K562 (cell line): Measurements from ENCODE around the gene OCEL1. TPM values are rescaled to one million over a fixed set of nuclear protein-coding genes. Genes with fewer than 3 reads are reported as not detected.

Source experiments
- ATAC-seq: fragments of 200-7000 bp; cut with Tn5 transposase; 3 replicates; pipeline ENCODE4 v1.9.1; 2020; ENCODE audit warnings: moderate library complexity
- BruUV-seq: library from RNA; stranded (reverse); fragments of 400-500 nt; replicated peaks from 2 replicates; lab custom pipeline; 2021; lab: Mats Ljungman, UMichigan
- CTCF ChIA-PET: fragments of 300-600 bp; formaldehyde crosslinking; extraction: SDS; loops from one replicate; lab custom pipeline; 2021; ENCODE audit warnings: low intra/inter-chr PET ratio; lab: Yijun Ruan, JAX
- POLR2A ChIA-PET: fragments of 300-600, 350-650 bp; sonication (Branson Sonifier 250); formaldehyde crosslinking; extraction: SDS; loops from one replicate; lab custom pipeline; 2021; ENCODE audit warnings: antibody characterized with exemption, inconsistent platforms; lab: Yijun Ruan, JAX
- DNase-seq, 4 experiments: peaks; one replicate each; pipeline versions ENCODE4 v3.0.0 to v3.0.0-alpha.2; 2011 to 2018; ENCODE audit warnings: low spot score in 3 of 4, mixed read lengths in 3 of 4; ENCODE audit errors: extremely low read depth in 1 of 4
- FAIRE-seq: peaks from 2 replicates; lab custom pipeline; 2011; peaks lifted over from hg19 to GRCh38; lab: Jason Lieb, UNC
- H2AFZ ChIP-seq: 2 replicates; pipeline ENCODE4 v1.6.0; 2011; ENCODE audit warnings: low read depth, low read length, control low read depth, inconsistent platforms
- H3K27ac ChIP-seq: fragments of 200-600 bp; 3 replicates; pipeline ENCODE4 v1.8.0; 2011; ENCODE audit warnings: low read depth, mild to moderate bottlenecking, control low read depth, inconsistent platforms, low read length, moderate library complexity, mixed read lengths; ENCODE audit errors: extremely low read depth
- H3K27me3 ChIP-seq, 2 experiments: fragments of 300-600 bp in 1 of 2; 2 replicates in 1 of 2; 3 replicates in 1 of 2; pipeline versions ENCODE4 v1.6.0 to v1.8.0; 2011; ENCODE audit warnings: inconsistent platforms in 2 of 2, low read length in 2 of 2, mild to moderate bottlenecking in 1 of 2, mixed read lengths in 1 of 2, moderate library complexity in 1 of 2; ENCODE audit not compliant: control insufficient read depth in 2 of 2, insufficient read depth in 2 of 2
- H3K36me3 ChIP-seq: fragments of 300-600 bp; 3 replicates; pipeline ENCODE4 v1.8.0; 2011; ENCODE audit warnings: mild to moderate bottlenecking, low read length, inconsistent platforms; ENCODE audit not compliant: control insufficient read depth, insufficient read depth
- H3K4me1 ChIP-seq, 2 experiments: fragments of 200-600 bp in 1 of 2; replicated peaks in 1 of 2; 2 replicates in 1 of 2; 3 replicates in 1 of 2; pipeline versions ENCODE4 v1.5.1 to v1.8.0; 2011; ENCODE audit warnings: inconsistent platforms in 2 of 2, low read length in 2 of 2, mild to moderate bottlenecking in 1 of 2, mixed read lengths in 1 of 2, moderate library complexity in 1 of 2; ENCODE audit not compliant: control insufficient read depth in 2 of 2, insufficient read depth in 2 of 2
- H3K4me2 ChIP-seq: 2 replicates; pipeline ENCODE4 v1.6.1; 2011; ENCODE audit warnings: low read length, control low read depth, inconsistent platforms, mixed read lengths; ENCODE audit not compliant: insufficient read depth
- H3K4me3 ChIP-seq: fragments of 200-600 bp; sonication (generic), shearing (Covaris generic); 2 replicates; pipeline ENCODE4 v1.5.1; 2016; ENCODE audit warnings: control low read depth, inconsistent platforms
- H3K79me2 ChIP-seq: fragments of 200-600 bp; 3 replicates; pipeline ENCODE4 v1.8.0; 2011; ENCODE audit warnings: low read length, inconsistent platforms; ENCODE audit not compliant: control insufficient read depth, insufficient read depth
- H3K9ac ChIP-seq, 2 experiments: 2 replicates each; pipeline versions ENCODE4 v1.6.0 to v1.6.1; 2011; ENCODE audit warnings: low read depth in 2 of 2, low read length in 2 of 2, control low read depth in 1 of 2, inconsistent platforms in 1 of 2, mild to moderate bottlenecking in 1 of 2, mixed read lengths in 1 of 2; ENCODE audit not compliant: insufficient read depth in 1 of 2
- H3K9me1 ChIP-seq: one replicate; pipeline ENCODE4 v1.6.0; 2011; ENCODE audit warnings: inconsistent platforms, mild to moderate bottlenecking, low read length, moderate library complexity; ENCODE audit not compliant: control insufficient read depth, insufficient read depth
- H3K9me3 ChIP-seq: replicated peaks from 2 replicates; pipeline ENCODE4 v1.5.1; 2011; ENCODE audit warnings: low read depth, low read length, inconsistent platforms; ENCODE audit not compliant: control insufficient read depth, insufficient read depth
- H4K20me1 ChIP-seq: replicated peaks from 2 replicates; pipeline ENCODE4 v1.6.1; 2011; ENCODE audit warnings: low read length, inconsistent platforms, mixed read lengths; ENCODE audit not compliant: control insufficient read depth, insufficient read depth
- BCOR ChIP-seq: fragments of 450-650 bp; IDR thresholded peaks from 2 replicates; pipeline ENCODE4 v1.6.1; 2016
- CREB3L1 ChIP-seq: fragments of 450-650 bp; IDR thresholded peaks from 2 replicates; pipeline ENCODE4 v1.6.1; 2014; ENCODE audit warnings: low read depth, mild to moderate bottlenecking, moderate library complexity, borderline replicate concordance
- GABPA ChIP-seq: fragments of 200-800 bp; sonication (Bioruptor generic); conservative IDR thresholded peaks from 2 replicates; pipeline ENCODE4 v1.6.1; 2016; ENCODE audit warnings: low read depth, missing genetic modification characterization, missing compliant biosample characterization
- KAT8 ChIP-seq: fragments of 450-650 bp; IDR thresholded peaks from 2 replicates; pipeline ENCODE4 v1.6.1; 2016; ENCODE audit warnings: low read depth, mild to moderate bottlenecking
- RBFOX2 ChIP-seq: fragments of 200-400 bp; formaldehyde crosslinking; IDR thresholded peaks from 2 replicates; pipeline ENCODE4 v1.6.1; 2017; ENCODE audit warnings: low read depth, mild to moderate bottlenecking, low read length, moderate library complexity
- REST ChIP-seq, 2 experiments: fragments of 450-650 bp; formaldehyde crosslinking in 1 of 2; IDR thresholded peaks; 2 replicates each; pipeline versions ENCODE4 v1.4.0 to v1.6.1; 2014 to 2020; ENCODE audit warnings: mild to moderate bottlenecking in 2 of 2, borderline replicate concordance in 1 of 2, low read depth in 1 of 2
- SAP30 ChIP-seq: fragments of 200-600 bp; sonication (generic); IDR thresholded peaks from 2 replicates; pipeline ENCODE4 v1.6.1; 2012; ENCODE audit warnings: borderline replicate concordance, low read depth, mild to moderate bottlenecking, moderate library complexity, low read length, control low read depth, inconsistent platforms; ENCODE audit not compliant: insufficient read depth, poor library complexity, severe bottlenecking
- ZBTB8A ChIP-seq: fragments of 450-650 bp; IDR thresholded peaks from 2 replicates; pipeline ENCODE4 v1.6.1; 2018; ENCODE audit warnings: mild to moderate bottlenecking, moderate library complexity; ENCODE audit not compliant: partially characterized antibody
- ZNF444 ChIP-seq: fragments of 250-450 bp; sonication (Bioruptor Pico); IDR thresholded peaks from 2 replicates; pipeline ENCODE4 v1.4.0; 2020; ENCODE audit warnings: mild to moderate bottlenecking, moderate library complexity
- WGBS: fragments of 100-300 bp; shearing (Covaris generic); methylation state at CpG from one replicate; pipeline ENCODE4 v1.1.6; 2016; ENCODE audit warnings: low coverage, mixed read lengths; ENCODE audit not compliant: insufficient coverage; ENCODE audit errors: missing lambda C conversion rate; 5-methylcytosine and 5-hydroxymethylcytosine counted together
- in situ Hi-C: fragments of 300-500 bp; cut with MboI; formaldehyde crosslinking; loops from 4 replicates; pipeline ENCODE4 v1.15.0; 2018; ENCODE audit warnings: inconsistent platforms, mixed read lengths
- intact Hi-C: fragments of 100-400 bp; cut with micrococcal nuclease; formaldehyde crosslinking; loops from 2 replicates; pipeline ENCODE4 v1.14.2; 2022
- polyA plus RNA-seq, 8 experiments: library from polyadenylated mRNA; depleted of rRNA in 4 of 8; stranded (reverse) in 5 of 8; unstranded in 3 of 8; fragments of >200 nt; fragmentation: Nextera tagmentation in 2 of 8; fragmentation: Illumina TruSeq in 1 of 8; extraction: Ambion mirVana in 2 of 8; extraction: Trizol in 1 of 8; gene quantifications; 2 replicates each; pipeline versions ENCODE4 v1.2.1 to v1.2.3, GENCODE V29; 2011 to 2014; ENCODE audit warnings: inconsistent platforms in 1 of 8, missing spikeins in 1 of 8
- total RNA-seq, 7 experiments: library from RNA; depleted of rRNA in 6 of 7; stranded (reverse); fragments of >200 nt in 6 of 7; fragmentation: Illumina TruSeq in 2 of 7; extraction: Trizol in 2 of 7; gene quantifications; 2 replicates each; pipeline versions ENCODE4 v1.2.1 to v1.2.3, GENCODE V29; 2011 to 2021; ENCODE audit warnings: low replicate concordance in 1 of 7

Gene OCEL1
- total and polyA plus RNA-seq, 9 of the 15 experiments (the other 6 are each of a cell fraction or from before 2014, with no cell fraction given): 8.0 to 38.0 (median 12.4) TPM

- peak overlapping the region; percentile 80 for H3K4me3 ChIP-seq
- no TSS peak for BruUV-seq
- peak overlapping the region; percentile 65 to 91 for H3K9ac ChIP-seq
- H3K27ac ChIP-seq: peak overlapping the region; percentile 86
- ATAC-seq: no peak
- no peak for FAIRE-seq
- DNase-seq: no peak
- H3K4me2 ChIP-seq: peak overlapping the region; percentile 93
- peaks cover 21% of the 10 kb centered on the region; the same call in 2 of the 3 replicates for H3K36me3 ChIP-seq
- H3K9me3 ChIP-seq: no peaks in the 10 kb centered on the region
- WGBS: 2% methylated on average over 64 of the region's 100 CpGs
- ChIA-PET CTCF (interaction anchor here (0.6 kb wide), 1 partner anchor 134 kb away, joined by 3 read pairs; no protein-coding TSS in a partner anchor), POLR2A (interaction anchor here (0.6 to 11.3 kb wide), 6 partner anchors 10 to 171 kb away, joined by 3 to 129 read pairs (median 4); partner anchors contain the start of gene OCEL1)
- H3K9me1 ChIP-seq: no peaks in the 10 kb centered on the region
- H2AFZ ChIP-seq: 0 out of 2 replicates have a peak overlapping the region, but pooled peaks have one; percentile 16
- H3K27me3 ChIP-seq: no peaks in the 10 kb centered on the region
- H3K79me2 ChIP-seq: peaks cover 52% of the 10 kb centered on the region
- intact Hi-C loops: loop anchor here (5.0 kb wide), 1 partner anchor 38 kb away; no protein-coding TSS in a partner anchor
- in situ Hi-C loops: no loop called here
- peaks cover 45 to 88% of the 10 kb centered on the region in 2 experiments for H3K4me1 ChIP-seq
- H4K20me1 ChIP-seq: peaks cover 15% of the 10 kb centered on the region
- peak; percentile 69; the same call in 1 of the 2 replicates for TF ChIP-seq BCOR
- 0 out of 2 replicates have a peak, but pooled peaks have one; percentile 27 for TF ChIP-seq CREB3L1
- TF ChIP-seq RBFOX2: peak; percentile 48; the same call in 1 of the 2 replicates
- 0 out of 2 replicates have a peak, but pooled peaks have one; percentile 17 for TF ChIP-seq REST (IDR thresholded peaks at IDR 0.05; ENCODE audit: borderline replicate concordance)
- no peak for TF ChIP-seq REST (CRISPR knock-in tag; IDR thresholded peaks at IDR 0.05; ENCODE audit: low read depth)
- no peak for TF ChIP-seq KAT8
- TF ChIP-seq ZNF444 (CRISPR knock-in tag): no peak
- peak; percentile 59 for TF ChIP-seq SAP30
- no peak for TF ChIP-seq ZBTB8A
- TF ChIP-seq GABPA: peak; percentile 49
Observed at GRCh38 chr19:17244618-17245534, 18.9 kb downstream of the OCEL1 start.
